GM18508 (cell line): ENCODE measurements around the gene TCIRG1.

Experiments used
- ATAC-seq: cut with Tn5 transposase; IDR thresholded peaks from one replicate; pipeline ENCODE4 v1.9.1; 2021; ENCODE audit warnings: moderate number of reproducible peaks; ENCODE audit not compliant: insufficient read depth, unreplicated experiment

TCIRG1 gene

DNA sequence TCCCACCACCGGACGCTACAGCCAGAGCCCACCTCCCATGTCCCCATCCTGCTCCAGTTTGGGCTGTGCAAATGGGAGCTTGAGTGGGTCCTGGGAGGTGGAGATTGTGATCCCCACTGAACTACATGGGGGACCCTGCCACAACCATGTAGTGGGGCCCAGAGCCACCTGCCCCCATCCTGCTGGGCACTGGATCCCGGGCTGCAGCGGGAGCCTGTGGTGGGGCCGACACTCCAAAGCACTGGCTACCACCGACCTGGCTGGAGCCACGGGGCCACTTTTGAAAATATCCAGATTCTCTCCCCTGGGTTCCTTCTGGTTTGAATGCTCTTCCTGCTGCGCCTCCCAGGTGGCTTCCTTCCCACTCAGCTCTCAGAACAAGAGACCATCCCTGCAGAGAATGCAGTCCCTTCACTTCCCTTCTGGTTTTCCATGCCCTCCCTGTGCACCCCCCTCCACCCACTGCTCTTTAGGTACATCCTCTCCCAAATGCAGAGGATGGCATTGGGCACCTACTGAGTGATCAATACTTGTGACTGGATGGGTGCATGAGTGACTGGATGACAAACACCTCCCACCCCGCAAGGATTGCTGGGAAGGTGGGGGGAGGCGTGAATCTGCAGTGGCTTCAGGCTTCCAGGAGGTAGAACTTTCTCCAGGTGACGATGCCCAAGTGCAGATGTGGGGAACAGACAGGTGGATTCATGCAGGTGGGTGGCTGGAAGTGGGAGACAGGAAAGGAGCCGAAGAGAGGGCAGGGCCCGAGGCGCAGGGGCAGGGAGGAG lies 34.1 kb upstream of the TCIRG1 start:
- no peak for ATAC-seq

- no peak for ATAC-seq
Measured at GRCh38 chr11:68006606-68007166, 32.1 kb upstream of the TCIRG1 start.

DNA sequence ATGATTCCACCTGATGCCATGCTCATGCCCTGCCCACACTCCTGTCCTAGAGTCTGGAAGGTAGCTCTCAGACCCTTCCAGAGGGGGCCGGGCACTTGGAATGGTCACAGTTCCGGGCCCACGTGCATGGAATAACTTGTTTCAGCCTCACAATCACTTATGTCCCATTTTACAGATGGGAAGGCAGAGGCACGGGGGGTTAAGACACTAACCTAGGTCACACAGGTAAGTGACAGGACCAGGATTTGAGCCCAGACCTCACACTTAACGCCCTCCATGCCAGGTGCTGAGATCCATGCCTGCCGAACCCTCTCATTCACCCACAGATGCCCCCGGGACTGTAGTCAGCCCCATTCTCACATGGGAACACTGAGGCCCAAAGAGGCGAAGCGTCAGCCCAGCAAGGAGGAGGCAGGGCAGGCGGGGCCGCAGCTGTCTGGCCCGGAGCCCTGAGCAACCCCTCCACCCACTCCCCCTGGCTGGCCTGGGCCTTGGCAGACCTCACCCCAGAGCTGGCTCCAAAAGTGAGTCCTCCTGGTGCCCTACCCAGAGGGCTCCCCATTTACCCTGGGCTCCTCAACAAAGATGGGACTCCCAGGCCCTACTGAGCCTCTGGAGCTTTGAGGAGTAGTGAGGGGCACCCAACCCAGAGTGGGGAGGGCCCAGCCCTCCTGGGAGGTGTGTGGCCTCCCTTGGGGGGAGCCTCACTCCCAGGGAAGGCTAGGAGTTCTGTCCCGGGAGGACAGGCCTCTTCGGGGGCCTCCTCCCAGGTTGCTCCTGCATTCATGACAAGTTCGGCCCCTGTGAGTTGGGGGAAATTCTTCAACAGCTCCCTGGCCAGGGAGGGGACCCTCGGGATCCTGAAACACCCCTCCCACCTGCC lies 31.1 kb upstream of the TCIRG1 start:
- ATAC-seq = no peak

DNA sequence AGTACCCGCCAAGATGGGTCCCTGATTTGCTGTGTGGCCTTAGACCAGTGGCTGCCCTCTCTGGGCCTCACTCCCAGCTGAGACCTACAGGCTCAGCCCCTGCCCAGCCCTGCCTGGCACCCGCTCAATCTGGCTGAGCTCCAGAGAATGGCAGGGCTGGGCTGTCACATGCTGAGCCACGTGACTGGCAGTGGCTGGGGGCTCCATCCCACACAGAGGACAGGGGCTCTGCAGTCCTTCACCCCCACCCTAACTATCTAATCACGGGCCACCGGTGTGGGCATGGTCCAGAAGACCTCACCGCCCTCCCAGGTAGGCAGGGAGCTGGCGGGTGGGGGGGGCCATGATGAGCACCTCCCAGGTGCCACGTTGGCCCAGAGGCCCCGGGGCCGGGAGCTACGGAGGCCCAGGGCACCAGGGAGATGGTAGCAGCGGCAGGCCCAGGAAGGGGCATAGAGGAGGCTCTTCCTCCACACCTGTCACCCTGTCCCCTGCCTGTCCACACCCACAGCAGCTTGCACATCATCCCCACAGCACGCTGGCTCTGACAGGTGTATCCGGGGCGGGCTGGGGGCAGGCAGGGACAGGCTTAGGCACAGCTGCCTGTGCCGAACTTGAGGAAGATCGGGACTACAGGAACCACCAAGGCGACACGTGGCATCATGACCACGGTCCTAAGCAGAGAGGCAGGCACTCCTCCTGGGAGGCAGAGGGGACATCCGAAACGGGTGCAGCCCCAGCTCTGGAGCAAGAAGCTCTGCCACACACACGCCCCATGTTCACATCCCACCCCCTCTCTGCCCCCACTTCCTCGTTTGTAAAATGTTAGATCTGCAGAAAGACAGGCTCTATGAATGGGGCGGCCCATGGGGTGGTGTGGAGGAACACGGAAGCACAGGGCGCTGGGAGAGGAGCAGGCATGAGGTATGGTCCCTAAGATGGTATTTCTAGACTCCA lies 30.2 kb upstream of the TCIRG1 start:
- ATAC-seq = no peak

- ATAC-seq = no peak
Measured at GRCh38 chr11:68009391-68010089, 29.3 kb upstream of the TCIRG1 start.

GRCh38 chr11:68010090-68011041 lies 28.5 kb upstream of the TCIRG1 start, which contains the start of gene ALDH3B1:
ALDH3B1 (plus strand) TSS chr11:68010327; CDS start chr11:68015298, 4,971 bp downstream.
- ATAC-seq = no peak

- no peak for ATAC-seq
Measured at GRCh38 chr11:68011051-68011943, 27.5 kb upstream of the TCIRG1 start.

DNA sequence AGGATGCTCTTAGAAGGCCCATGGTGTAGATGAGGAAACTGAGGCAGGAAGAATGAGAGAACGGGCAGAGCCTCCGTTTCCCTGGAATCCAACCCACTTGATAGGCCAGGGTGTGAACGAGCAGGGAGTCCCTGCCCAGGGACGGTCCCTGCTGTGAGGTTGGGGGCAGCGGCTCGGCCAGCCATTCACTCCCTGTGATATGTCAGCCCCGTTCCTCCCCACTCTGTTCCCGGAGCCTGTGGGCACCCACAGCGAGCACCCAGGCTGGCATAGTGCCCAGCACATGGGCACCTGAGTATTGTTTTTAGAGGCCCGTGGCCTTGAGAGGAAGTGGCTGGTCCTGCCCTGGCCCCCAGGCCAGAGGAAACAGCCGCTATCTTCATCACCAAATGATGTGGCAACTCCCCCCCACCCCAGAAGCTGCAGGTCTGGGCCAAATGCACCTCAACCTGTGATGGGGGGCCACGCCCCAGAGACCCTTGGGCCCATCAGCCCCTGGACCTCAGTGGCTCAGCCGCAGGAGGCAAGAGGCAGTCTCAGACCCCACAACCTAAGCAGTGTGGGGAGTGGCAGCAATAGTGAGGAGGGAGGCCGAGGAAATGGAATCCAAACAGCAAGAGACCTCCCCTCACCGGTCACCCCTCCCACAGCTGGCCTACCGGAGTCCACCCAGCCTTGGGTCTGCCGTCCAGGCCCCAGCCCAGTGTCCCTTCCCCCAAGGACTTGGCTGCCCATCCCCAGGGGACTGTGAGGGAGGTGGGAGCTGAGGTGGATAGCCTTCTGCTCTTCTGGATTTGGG lies 26.6 kb upstream of the TCIRG1 start:
- no peak for ATAC-seq

GRCh38 chr11:68012843-68013610 lies 25.8 kb upstream of the TCIRG1 start:
- no peak for ATAC-seq

DNA sequence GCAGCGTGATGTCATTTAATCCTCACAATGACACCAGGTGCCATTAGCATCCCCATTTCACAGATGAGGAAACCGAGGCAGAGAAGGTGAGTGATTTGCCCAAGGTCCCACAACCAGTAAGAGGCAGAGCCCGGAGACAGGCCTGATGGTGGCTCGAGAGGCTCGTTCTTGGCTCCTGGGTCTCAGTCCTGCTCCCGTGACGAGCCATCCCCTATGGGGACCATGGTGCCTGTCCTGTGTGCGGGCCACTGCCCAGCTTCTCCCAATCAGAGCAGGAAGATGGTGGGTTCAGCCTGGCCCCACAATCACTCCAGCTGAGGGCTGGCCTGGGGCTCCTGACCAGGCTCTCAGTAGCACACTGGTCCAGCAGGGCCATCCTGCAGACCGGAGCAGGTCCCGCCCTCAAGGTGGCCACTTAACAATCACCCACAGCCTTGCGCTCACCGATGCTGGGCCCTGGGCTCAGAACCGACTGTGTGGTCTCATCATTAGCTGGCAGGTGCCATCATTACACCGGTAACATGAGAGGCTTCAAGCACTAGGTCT lies 25.1 kb upstream of the TCIRG1 start:
- no peak for ATAC-seq

DNA sequence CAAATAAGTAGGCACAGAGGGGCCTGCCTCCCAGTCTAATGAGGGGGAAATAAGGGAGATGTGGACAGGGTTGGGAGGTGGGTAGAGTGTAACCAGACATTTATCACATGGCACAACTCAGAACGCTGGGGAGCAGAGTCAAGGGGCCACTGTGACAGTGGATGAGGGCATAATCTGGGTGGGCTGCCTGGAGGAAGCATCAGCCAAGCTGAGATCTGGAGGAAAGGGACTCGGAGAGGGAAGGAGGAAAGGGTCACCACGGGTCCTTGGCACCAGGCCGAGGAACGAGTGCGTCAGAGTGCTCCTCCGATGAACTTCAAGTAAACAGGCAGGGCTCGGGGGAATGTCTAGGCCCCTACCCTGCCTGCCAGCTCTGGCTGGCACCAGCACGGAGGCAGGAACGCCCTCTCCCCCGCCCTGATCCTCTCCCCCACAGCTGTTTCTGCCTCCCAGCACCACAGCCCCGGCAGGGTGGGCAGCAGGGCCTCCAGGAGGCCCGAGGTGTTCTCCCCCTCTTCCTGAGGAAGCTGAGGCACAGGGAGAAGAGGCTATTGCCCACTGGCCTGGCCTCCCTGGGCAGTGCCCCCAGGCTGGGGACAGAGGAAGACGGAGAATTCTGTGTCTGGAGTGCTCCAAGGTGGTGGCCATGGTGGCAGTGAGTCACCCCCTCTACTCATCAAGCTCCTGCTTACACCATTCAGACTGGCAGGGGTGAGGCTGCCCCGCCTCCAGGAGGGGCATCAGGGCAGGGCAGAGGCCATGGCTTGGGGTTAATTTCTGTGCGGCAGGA lies 24.5 kb upstream of the TCIRG1 start:
- ATAC-seq = no peak

- no peak for ATAC-seq
Measured at GRCh38 chr11:68014947-68015447, 23.8 kb upstream of the TCIRG1 start.

GRCh38 chr11:68015467-68015866 lies 23.4 kb upstream of the TCIRG1 start:
- no peak for ATAC-seq

DNA sequence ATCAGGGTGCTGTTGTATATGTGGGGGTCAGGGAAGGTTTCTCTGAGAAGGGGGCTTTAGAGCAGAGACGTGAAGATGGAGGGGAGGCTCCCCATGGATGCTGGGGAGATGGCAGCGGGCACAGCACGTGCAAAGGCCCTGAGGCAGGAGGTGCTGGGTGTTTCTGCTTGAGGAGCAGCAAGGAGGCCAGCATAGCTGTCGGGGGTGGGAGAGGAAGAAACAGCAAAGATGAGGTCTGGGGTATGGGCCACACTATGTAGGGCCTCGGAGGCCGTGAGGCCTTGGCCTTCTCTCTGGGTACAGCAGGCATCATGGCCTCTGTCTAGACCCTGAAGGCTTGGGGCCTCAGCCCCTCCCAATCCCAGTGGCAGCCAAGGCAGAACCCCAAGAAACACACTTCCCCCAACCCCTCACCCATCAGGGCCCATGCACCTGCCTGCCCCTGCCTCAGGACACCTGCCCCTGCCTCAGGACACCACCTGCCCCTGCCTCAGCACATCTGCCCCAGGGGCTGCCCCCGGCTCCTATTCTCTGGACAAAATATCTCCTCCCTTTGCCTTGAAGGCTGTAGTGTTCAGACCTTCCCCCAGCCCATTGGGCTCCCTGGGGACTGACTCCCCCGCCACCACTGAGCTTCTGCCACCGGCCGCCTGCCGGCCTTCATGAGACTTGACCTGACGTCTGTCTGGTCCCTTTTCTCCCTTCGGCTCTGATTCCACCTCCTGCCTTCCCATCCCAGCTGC lies 22.5 kb upstream of the TCIRG1 start:
- ATAC-seq = no peak
